Smooth muscle cell (in vitro differentiated cells): ENCODE measurements around the gene DGCR8. TPM values are rescaled to one million over a fixed set of nuclear protein-coding genes. Genes with fewer than 3 reads are reported as not detected.

ENCODE experiments used
- DNase-seq: peaks from one replicate; lab custom pipeline; 2025; ENCODE audit not compliant: unreplicated experiment; lab: John Stamatoyannopoulos, UW
- H2AFZ ChIP-seq: fragments of 200-600 bp; sonication (generic); 2 replicates; pipeline ENCODE4 v1.6.0; 2016; ENCODE audit warnings: antibody characterized with exemption, low read depth, mild to moderate bottlenecking
- H3F3A ChIP-seq: fragments of 200-600 bp; sonication (generic); 2 replicates; pipeline ENCODE4 v1.6.0; 2017; ENCODE audit warnings: antibody characterized with exemption, low read depth
- H3K27ac ChIP-seq: fragments of 200-600 bp; sonication (generic); 2 replicates; pipeline ENCODE4 v1.5.1; 2016; ENCODE audit warnings: low read depth, mild to moderate bottlenecking
- H3K27me3 ChIP-seq: fragments of 200-600 bp; sonication (generic); 2 replicates; pipeline ENCODE4 v1.6.1; 2016; ENCODE audit warnings: low read depth, mild to moderate bottlenecking
- H3K36me3 ChIP-seq: fragments of 200-600 bp; sonication (generic); 2 replicates; pipeline ENCODE4 v1.5.1; 2016; ENCODE audit warnings: low read depth
- H3K4me1 ChIP-seq: fragments of 200-600 bp; sonication (generic); 2 replicates; pipeline ENCODE4 v1.5.1; 2016; ENCODE audit warnings: low read depth
- H3K4me2 ChIP-seq: fragments of 200-600 bp; sonication (generic); 2 replicates; pipeline ENCODE4 v1.6.0; 2016; ENCODE audit warnings: mild to moderate bottlenecking
- H3K4me3 ChIP-seq: fragments of 200-600 bp; sonication (generic); 2 replicates; pipeline ENCODE4 v1.5.1; 2016; ENCODE audit warnings: mild to moderate bottlenecking
- H3K79me2 ChIP-seq: fragments of 200-600 bp; sonication (generic); 2 replicates; pipeline ENCODE4 v1.6.0; 2016; ENCODE audit warnings: low read depth, mild to moderate bottlenecking
- H3K9ac ChIP-seq: fragments of 200-600 bp; sonication (generic); 2 replicates; pipeline ENCODE4 v1.6.0; 2016; ENCODE audit warnings: low read depth
- H3K9me3 ChIP-seq: fragments of 200-600 bp; sonication (generic); replicated peaks from 2 replicates; pipeline ENCODE4 v1.5.1; 2016; ENCODE audit warnings: low read depth
- H4K20me1 ChIP-seq: fragments of 200-600 bp; sonication (generic); 2 replicates; pipeline ENCODE4 v1.6.0; 2016; ENCODE audit warnings: low read depth
- CTCF ChIP-seq: fragments of 200-600 bp; sonication (generic); IDR thresholded peaks from 2 replicates; pipeline ENCODE4 v1.5.1; 2017; ENCODE audit warnings: borderline replicate concordance, mild to moderate bottlenecking, antibody characterized with exemption; ENCODE audit not compliant: insufficient read depth, poor library complexity, severe bottlenecking
- WGBS: methylation state at CpG from one replicate; pipeline ENCODE4 v1.1.7; 2016; ENCODE audit warnings: low lambda C conversion rate; 5-methylcytosine and 5-hydroxymethylcytosine counted together
- polyA plus RNA-seq: library from polyadenylated mRNA; unstranded; fragments of >200 nt; fragmentation: Nextera tagmentation; extraction: Ambion mirVana; gene quantifications from 2 replicates; pipeline ENCODE4 v1.2.1, GENCODE V29; 2016
- total RNA-seq: library from RNA; depleted of rRNA; stranded (reverse); fragments of >200 nt; gene quantifications from 2 replicates; pipeline ENCODE4 v1.2.3, GENCODE V29; 2014

The DGCR8 gene
- total and polyA plus RNA-seq, 2 experiments from 2014 or later, result 6.5 to 9.7 TPM

GRCh38 chr22:20137671-20138416, 57.8 kb downstream of the DGCR8 start:
- Histone ChIP-seq H4K20me1 (peaks cover 97% of the 10 kb centered on the region), H3K27me3 (no peaks in the 10 kb centered on the region), H3K9me3 (no peaks in the 10 kb centered on the region), H3K4me3 (no peak overlapping the region), H3K9ac (no peak overlapping the region), H3K27ac (no peak overlapping the region), H3K79me2 (peaks cover 48% of the 10 kb centered on the region), H3K4me2 (no peak overlapping the region), H3K36me3 (no peaks in the 10 kb centered on the region), H3K4me1 (peaks cover 3% of the 10 kb centered on the region), H2AFZ (no peak overlapping the region), H3F3A (no peaks in the 10 kb centered on the region)
- DNase-seq, result no peak
- no peak for TF ChIP-seq CTCF
- WGBS, result 85% methylated on average over 26 of the region's 26 CpGs

- no peaks in the 10 kb centered on the region for H3K9me3 ChIP-seq
- H2AFZ ChIP-seq, result no peak overlapping the region
- H3K4me3 ChIP-seq, result no peak overlapping the region
- no peak for DNase-seq
- H4K20me1 ChIP-seq, result peaks cover 91% of the 10 kb centered on the region
- WGBS, result 75% methylated on average over 4 of the region's 4 CpGs
- H3F3A ChIP-seq, result no peaks in the 10 kb centered on the region
- H3K27me3 ChIP-seq, result no peaks in the 10 kb centered on the region
- H3K79me2 ChIP-seq, result peaks cover 43% of the 10 kb centered on the region
- no peak for TF ChIP-seq CTCF
- no peak overlapping the region for H3K4me2 ChIP-seq
- H3K27ac ChIP-seq, result no peak overlapping the region
- no peaks in the 10 kb centered on the region for H3K4me1 ChIP-seq
- H3K9ac ChIP-seq, result no peak overlapping the region
- H3K36me3 ChIP-seq, result no peaks in the 10 kb centered on the region
These were observed 58.3 kb downstream of the DGCR8 start for GRCh38 chr22:20138417-20138738.

- Histone ChIP-seq H3F3A (no peaks in the 10 kb centered on the region), H3K9ac (no peak overlapping the region), H3K27me3 (no peaks in the 10 kb centered on the region), H3K79me2 (peaks cover 38% of the 10 kb centered on the region), H3K4me2 (no peak overlapping the region), H3K27ac (no peak overlapping the region), H3K9me3 (no peaks in the 10 kb centered on the region), H3K4me3 (no peak overlapping the region), H3K4me1 (no peaks in the 10 kb centered on the region), H3K36me3 (no peaks in the 10 kb centered on the region), H2AFZ (no peak overlapping the region), H4K20me1 (peaks cover 86% of the 10 kb centered on the region)
- WGBS, result 97% methylated on average over 16 of the region's 16 CpGs
- no peak for DNase-seq
- TF ChIP-seq CTCF, result no peak
These were observed 58.8 kb downstream of the DGCR8 start for GRCh38 chr22:20138868-20139267.

- no peak for TF ChIP-seq CTCF
- Histone ChIP-seq H3K9me3 (no peaks in the 10 kb centered on the region), H3K9ac (no peak overlapping the region), H2AFZ (no peak overlapping the region), H3K36me3 (no peaks in the 10 kb centered on the region), H4K20me1 (peaks cover 80% of the 10 kb centered on the region), H3K27ac (no peak overlapping the region), H3K4me1 (no peaks in the 10 kb centered on the region), H3F3A (no peaks in the 10 kb centered on the region), H3K4me3 (no peak overlapping the region), H3K79me2 (peaks cover 31% of the 10 kb centered on the region), H3K27me3 (no peaks in the 10 kb centered on the region), H3K4me2 (no peak overlapping the region)
- WGBS, result 97% methylated on average over 36 of the region's 36 CpGs
- no peak for DNase-seq
These were observed 59.5 kb downstream of the DGCR8 start for GRCh38 chr22:20139391-20140106.
